SK-N-SH (cell line): Measurements from ENCODE around the gene TSSC4. TPM values are rescaled to one million over a fixed set of nuclear protein-coding genes. Genes with fewer than 3 reads are reported as not detected.

Experiments
- CTCF ChIA-PET: fragments of 300-600, 350-600 bp; formaldehyde crosslinking; extraction: SDS; loops from one replicate; lab custom pipeline; 2021; lab: Yijun Ruan, JAX
- POLR2A ChIA-PET: fragments of 350-600 bp; sonication (Branson Sonifier 250); formaldehyde crosslinking; extraction: SDS; loops from one replicate; lab custom pipeline; 2020; ENCODE audit warnings: antibody characterized with exemption, inconsistent platforms; lab: Yijun Ruan, JAX
- DNase-seq: peaks from one replicate; pipeline ENCODE4 v3.0.0; 2012
- H2AFZ ChIP-seq: fragments of 200-600 bp; sonication (generic); 2 replicates; pipeline ENCODE4 v1.8.1; 2016; ENCODE audit warnings: antibody characterized with exemption, mild to moderate bottlenecking, low read depth
- H3F3A ChIP-seq: fragments of 200-600 bp; sonication (generic); replicated peaks from 2 replicates; pipeline ENCODE3; 2016; ENCODE audit warnings: antibody characterized with exemption, mild to moderate bottlenecking; ENCODE audit not compliant: insufficient read depth
- H3K27ac ChIP-seq, 2 experiments: fragments of 200-500 bp in 1 of 2; fragments of 200-600 bp in 1 of 2; sonication (Bioruptor generic) in 1 of 2; sonication (generic), shearing (Covaris generic) in 1 of 2; 2 replicates each; pipeline versions ENCODE4 v1.5.1 to v1.6.1; 2014 to 2016; ENCODE audit warnings: low read depth in 2 of 2, inconsistent platforms in 1 of 2, low read length in 1 of 2, mild to moderate bottlenecking in 1 of 2, mixed read lengths in 1 of 2
- H3K27me3 ChIP-seq: fragments of 200-600 bp; sonication (generic), shearing (Covaris generic); 2 replicates; pipeline ENCODE4 v1.6.1; 2016; ENCODE audit warnings: mixed run types; ENCODE audit not compliant: insufficient read depth
- H3K36me3 ChIP-seq, 2 experiments: fragments of 200-500 bp in 1 of 2; fragments of 200-600 bp in 1 of 2; sonication (Bioruptor generic) in 1 of 2; sonication (generic) in 1 of 2; replicated peaks in 1 of 2; 2 replicates each; pipeline versions ENCODE3 to v1.5.1; 2014 to 2016; ENCODE audit warnings: low read length in 1 of 2, mild to moderate bottlenecking in 1 of 2; ENCODE audit not compliant: insufficient read depth in 2 of 2, control insufficient read depth in 1 of 2
- H3K4me1 ChIP-seq, 2 experiments: fragments of 200-500 bp in 1 of 2; fragments of 200-600 bp in 1 of 2; sonication (Bioruptor generic) in 1 of 2; sonication (generic), shearing (Covaris generic) in 1 of 2; 2 replicates each; pipeline versions ENCODE4 v1.5.1 to v1.6.1; 2014 to 2016; ENCODE audit warnings: low read depth in 1 of 2, low read length in 1 of 2, mixed run types in 1 of 2; ENCODE audit not compliant: insufficient read depth in 2 of 2, control insufficient read depth in 1 of 2
- H3K4me2 ChIP-seq: fragments of 200-600 bp; sonication (generic), shearing (Covaris generic); 2 replicates; pipeline ENCODE4 v1.6.1; 2017; ENCODE audit warnings: mixed run types
- H3K4me3 ChIP-seq, 2 experiments: fragments of 200-500 bp in 1 of 2; fragments of 200-600 bp in 1 of 2; sonication (Bioruptor generic) in 1 of 2; sonication (generic), shearing (Covaris generic) in 1 of 2; 2 replicates each; pipeline versions ENCODE4 v1.5.1 to v1.8.1; 2014 to 2016; ENCODE audit warnings: low read depth in 2 of 2, inconsistent platforms in 1 of 2, low read length in 1 of 2, mild to moderate bottlenecking in 1 of 2, mixed read lengths in 1 of 2, moderate library complexity in 1 of 2
- H3K79me2 ChIP-seq: fragments of 200-600 bp; sonication (generic); 2 replicates; pipeline ENCODE4 v1.8.1; 2017; ENCODE audit warnings: mild to moderate bottlenecking; ENCODE audit not compliant: insufficient read depth
- H3K9ac ChIP-seq: fragments of 200-600 bp; sonication (generic); 2 replicates; pipeline ENCODE4 v1.6.1; 2017; ENCODE audit warnings: mixed run types
- H3K9me2 ChIP-seq: fragments of 200-600 bp; sonication (generic); 2 replicates; pipeline ENCODE4 v1.6.1; 2017; ENCODE audit warnings: mixed run types
- H3K9me3 ChIP-seq: fragments of 200-600 bp; sonication (generic); 2 replicates; pipeline ENCODE4 v1.6.1; 2017; ENCODE audit warnings: mixed run types, mild to moderate bottlenecking, moderate library complexity
- H4K20me1 ChIP-seq: fragments of 200-600 bp; sonication (generic); 2 replicates; pipeline ENCODE4 v1.6.1; 2017; ENCODE audit warnings: mild to moderate bottlenecking, mixed run types; ENCODE audit not compliant: insufficient read depth
- CHD2 ChIP-seq: fragments of 150-350 bp; IDR thresholded peaks from 2 replicates; pipeline ENCODE4 v1.6.1; 2018; ENCODE audit warnings: low read length; ENCODE audit not compliant: partially characterized antibody
- ELF1 ChIP-seq: IDR thresholded peaks from 2 replicates; pipeline ENCODE4 v1.4.0; 2012
- EZH2phosphoT487 ChIP-seq: fragments of 200-600 bp; sonication (generic); IDR thresholded peaks from 2 replicates; pipeline ENCODE4 v1.6.1; 2017; ENCODE audit warnings: low read depth, mixed run types, mild to moderate bottlenecking, antibody characterized with exemption, moderate library complexity, borderline replicate concordance
- FOSL2 ChIP-seq: IDR thresholded peaks from 2 replicates; pipeline ENCODE4 v1.4.0; 2012; ENCODE audit warnings: low read depth, mild to moderate bottlenecking, moderate library complexity, borderline replicate concordance
- FOXJ3 ChIP-seq: sonication (generic); formaldehyde crosslinking; IDR thresholded peaks from 2 replicates; pipeline ENCODE4 v1.5.1; 2020; ENCODE audit warnings: mild to moderate bottlenecking, missing genetic modification reagents
- GABPA ChIP-seq: IDR thresholded peaks from 2 replicates; pipeline ENCODE4 v1.4.0; 2012; ENCODE audit warnings: low read depth, mild to moderate bottlenecking
- IRF3 ChIP-seq: fragments of 150-350 bp; IDR thresholded peaks from 2 replicates; pipeline ENCODE4 v1.6.1; 2016; ENCODE audit warnings: mild to moderate bottlenecking, low read depth, low read length
- JUND ChIP-seq: IDR thresholded peaks from 2 replicates; pipeline ENCODE4 v1.4.0; 2012
- PBX3 ChIP-seq: IDR thresholded peaks from 2 replicates; pipeline ENCODE4; 2012
- POLR2AphosphoS5 ChIP-seq: IDR thresholded peaks from 2 replicates; pipeline ENCODE4 v1.6.1; 2012; ENCODE audit warnings: low read depth, low read length
- RAD21 ChIP-seq: IDR thresholded peaks from 2 replicates; pipeline ENCODE4 v1.6.1; 2012; ENCODE audit warnings: mild to moderate bottlenecking, low read length
- RFX5 ChIP-seq: IDR thresholded peaks from 2 replicates; pipeline ENCODE4 v1.6.1; 2012; ENCODE audit warnings: mild to moderate bottlenecking, improper control_type of control experiment, low read length
- RXRA ChIP-seq: IDR thresholded peaks from 2 replicates; pipeline ENCODE4 v1.4.0; 2012; ENCODE audit warnings: low read depth, mild to moderate bottlenecking, borderline replicate concordance
- SIN3A ChIP-seq: IDR thresholded peaks from 2 replicates; pipeline ENCODE4 v1.6.1; 2012; ENCODE audit warnings: low read depth, mild to moderate bottlenecking, low read length, moderate library complexity, borderline replicate concordance
- SMC3 ChIP-seq: IDR thresholded peaks from 2 replicates; pipeline ENCODE4 v1.6.1; 2012; ENCODE audit warnings: low read depth, low read length, improper control_type of control experiment
- TCF12 ChIP-seq: IDR thresholded peaks from 2 replicates; pipeline ENCODE4 v1.4.0; 2012
- WGBS: methylation state at CpG from one replicate; pipeline ENCODE4 v1.1.6; 2017; ENCODE audit warnings: low lambda C conversion rate; 5-methylcytosine and 5-hydroxymethylcytosine counted together
- polyA plus RNA-seq, 3 experiments: library from polyadenylated mRNA; depleted of rRNA; stranded (reverse); fragments of >200 nt; gene quantifications; 2 replicates each; pipeline ENCODE4 v1.2.3, GENCODE V29; 2012

The TSSC4 gene
- polyA plus RNA-seq, 1 of the 3 experiments (the other 2 are of a cell fraction): 45.1 TPM

GRCh38 chr11:2450321-2451041, 49.9 kb downstream of the TSSC4 start (continued):
- no peak for TF ChIP-seq CHD2

GRCh38 chr11:2451336-2451735, 50.8 kb downstream of the TSSC4 start:
- Histone ChIP-seq H2AFZ (no peak overlapping the region), H3K27ac (no peak overlapping the region), H3K9me3 (no peaks in the 10 kb centered on the region), H3K79me2 (no peaks in the 10 kb centered on the region), H3K4me1 (no peaks in the 10 kb centered on the region; a peak in 1 of 4 replicates), H3K9ac (no peak overlapping the region), H4K20me1 (no peaks in the 10 kb centered on the region), H3K36me3 (no peaks in the 10 kb centered on the region), H3K9me2 (no peaks in the 10 kb centered on the region), H3F3A (no peaks in the 10 kb centered on the region), H3K4me2 (no peak overlapping the region), H3K27me3 (no peaks in the 10 kb centered on the region), H3K4me3 (no peak overlapping the region)
- DNase-seq: no peak
- 40% methylated on average over 2 of the region's 15 CpGs for WGBS
- CTCF ChIA-PET: interaction anchor here (1.5 kb wide), 1 partner anchor 31 kb away, joined by 7 read pairs; no protein-coding TSS in a partner anchor
- TF ChIP-seq EZH2phosphoT487: no peak
- TF ChIP-seq RFX5: no peak
- no peak for TF ChIP-seq PBX3
- no peak for TF ChIP-seq GABPA
- no peak for TF ChIP-seq RAD21
- no peak for TF ChIP-seq IRF3
- TF ChIP-seq POLR2AphosphoS5: no peak
- no peak for TF ChIP-seq FOSL2
- TF ChIP-seq SIN3A: no peak
- no peak for TF ChIP-seq TCF12
- no peak for TF ChIP-seq JUND
- TF ChIP-seq ELF1: no peak
- TF ChIP-seq RXRA: no peak
- POLR2A ChIA-PET: no interaction called here

GRCh38 chr11:2451916-2452315, 51.4 kb downstream of the TSSC4 start:
- Histone ChIP-seq H3K36me3 (no peaks in the 10 kb centered on the region), H3K4me3 (no peak overlapping the region), H3K79me2 (no peaks in the 10 kb centered on the region), H3F3A (no peaks in the 10 kb centered on the region), H3K9me3 (no peaks in the 10 kb centered on the region), H4K20me1 (no peaks in the 10 kb centered on the region), H3K9me2 (no peaks in the 10 kb centered on the region), H3K27ac (no peak overlapping the region), H3K9ac (no peak overlapping the region), H2AFZ (no peak overlapping the region), H3K4me2 (no peak overlapping the region), H3K27me3 (no peaks in the 10 kb centered on the region), H3K4me1 (no peaks in the 10 kb centered on the region; a peak in 1 of 4 replicates)
- TF ChIP-seq FOXJ3 (CRISPR knock-in tag) (no peak), SMC3 (no peak)
- DNase-seq: no peak
- WGBS: 44% methylated on average over 6 of the region's 6 CpGs
- CTCF ChIA-PET: interaction anchor here (0.9 to 1.5 kb wide), 3 partner anchors 9 to 79 kb away, joined by 3 to 7 read pairs (median 4); no protein-coding TSS in a partner anchor
- POLR2A ChIA-PET: no interaction called here
